Endothelial cell of umbilical vein (primary cell): ENCODE measurements around the gene KIAA0232.

Source experiments
- CTCF ChIP-seq, 2 donors: IDR thresholded peaks; 1 replicate in 1 of 2; 2 replicates in 1 of 2; pipeline ENCODE4 v1.5.1; 2011; ENCODE audit warnings: low read length in 2 of 2, mild to moderate bottlenecking in 2 of 2, moderate library complexity in 2 of 2, control low read depth in 1 of 2, inconsistent platforms in 1 of 2, low read depth in 1 of 2; ENCODE audit not compliant: insufficient read depth in 1 of 2; ENCODE audit errors: extremely low read depth in 1 of 2
- EZH2 ChIP-seq: IDR thresholded peaks from 2 replicates; pipeline ENCODE4 v1.6.1; 2012; ENCODE audit warnings: borderline replicate concordance, low read depth, mild to moderate bottlenecking, moderate library complexity, low read length, inconsistent platforms; ENCODE audit not compliant: severe bottlenecking
- FOS ChIP-seq: IDR thresholded peaks from 2 replicates; pipeline ENCODE4 v1.6.1; 2011; ENCODE audit warnings: mild to moderate bottlenecking, low read length, moderate library complexity, borderline replicate concordance; ENCODE audit not compliant: insufficient read depth
- JUN ChIP-seq: IDR thresholded peaks from 2 replicates; pipeline ENCODE4 v1.6.1; 2011; ENCODE audit warnings: borderline replicate concordance, low read depth; ENCODE audit not compliant: insufficient read length, insufficient read depth
- MAX ChIP-seq: IDR thresholded peaks from 2 replicates; pipeline ENCODE4 v1.6.1; 2011; ENCODE audit not compliant: insufficient read depth, insufficient read length
- MYC ChIP-seq: IDR thresholded peaks from one replicate; pipeline ENCODE4 v1.6.1; 2011; ENCODE audit warnings: mild to moderate bottlenecking, low read depth, low read length
- POLR2A ChIP-seq: IDR thresholded peaks from 2 replicates; pipeline ENCODE4 v1.6.1; 2012; ENCODE audit warnings: low read depth, mild to moderate bottlenecking, control low read depth, low read length
- POLR2AphosphoS5 ChIP-seq: IDR thresholded peaks from 2 replicates; pipeline ENCODE4 v1.6.1; 2012; ENCODE audit warnings: low read depth, mild to moderate bottlenecking, control low read depth, low read length, moderate library complexity; ENCODE audit not compliant: insufficient read depth

DNA sequence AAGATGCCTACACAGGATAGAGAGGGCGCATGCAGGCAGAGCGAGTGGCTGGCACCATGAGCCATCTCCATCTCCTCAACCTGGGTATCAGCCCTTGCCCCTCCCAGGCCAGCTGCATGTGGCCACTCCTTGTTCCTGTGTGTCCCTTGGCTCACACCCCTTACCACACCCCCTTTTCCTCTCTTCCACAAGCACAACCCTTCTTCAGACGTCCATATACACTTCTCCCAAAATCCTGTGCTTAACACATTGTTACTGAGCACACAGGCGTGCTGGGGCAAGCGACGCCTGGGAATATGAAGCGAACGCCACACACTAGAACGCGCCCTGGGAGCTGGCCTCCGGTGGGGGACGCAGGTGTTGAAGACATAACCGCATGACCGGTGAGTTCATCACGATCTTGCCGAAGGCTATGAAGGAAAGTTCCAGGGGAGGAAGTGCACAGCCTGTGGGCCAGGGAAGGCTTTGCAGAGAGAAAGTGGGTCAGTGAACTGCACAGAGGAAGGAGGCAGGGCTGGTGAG lies 19.1 kb upstream of the KIAA0232 start:
- TF ChIP-seq CTCF (IDR thresholded peaks at IDR 0.05; ENCODE audit: extremely low read depth in 1 of 2, insufficient read depth in 1 of 2, low read depth in 1 of 2, low read length in 2 of 2) (no peak), EZH2 (no peak), POLR2AphosphoS5 (no peak), MYC (no peak), POLR2A (no peak), FOS (no peak), JUN (no peak), MAX (no peak)
